Thoracic aorta (tissue), 2 donors: ENCODE data around the gene HOXC4. TPM values are rescaled to one million over a fixed set of nuclear protein-coding genes. Genes with fewer than 3 reads are reported as not detected.

Experiments used
- ATAC-seq: fragments of 150-250 bp; one replicate; pipeline ENCODE4 v1.8.0; 2017; ENCODE audit warnings: low read depth; ENCODE audit not compliant: insufficient number of reproducible peaks, low FRiP score
- DNase-seq: peaks from one replicate; pipeline ENCODE4 v3.0.0-alpha.2; 2020; ENCODE audit warnings: low spot score
- H3K27ac ChIP-seq, 2 donors: fragments of 200-600 bp; sonication (generic); 1 replicate in 1 of 2; 2 replicates in 1 of 2; pipeline ENCODE4 v1.5.1; 2016; ENCODE audit warnings: mild to moderate bottlenecking in 2 of 2, moderate library complexity in 2 of 2
- H3K27me3 ChIP-seq: fragments of 200-600 bp; sonication (generic); replicated peaks from 2 replicates; pipeline ENCODE4 v1.6.0; 2016; ENCODE audit warnings: mild to moderate bottlenecking; ENCODE audit not compliant: insufficient read depth
- H3K36me3 ChIP-seq: fragments of 200-600 bp; sonication (generic); one replicate; pipeline ENCODE4 v1.5.1; 2016
- H3K4me1 ChIP-seq, 2 donors: fragments of 200-600 bp; sonication (generic); 1 replicate in 1 of 2; 2 replicates in 1 of 2; pipeline versions ENCODE4 v1.5.1 to v1.6.0; 2016; ENCODE audit warnings: low read depth in 2 of 2, mild to moderate bottlenecking in 1 of 2; ENCODE audit not compliant: control insufficient read depth in 1 of 2
- H3K4me3 ChIP-seq: fragments of 200-600 bp; sonication (generic); 2 replicates; pipeline ENCODE4 v1.5.1; 2016; ENCODE audit warnings: mild to moderate bottlenecking
- H3K9me3 ChIP-seq: fragments of 200-600 bp; sonication (generic); 2 replicates; pipeline ENCODE4 v1.5.1; 2016
- total RNA-seq, 2 donors: library from RNA; depleted of rRNA; stranded (reverse); fragments of >200 nt; gene quantifications; one replicate each; pipeline versions ENCODE4 v1.1.0 to v1.2.3, GENCODE V29; 2016
- TF ChIP-seq, protein P1 (sequence below): fragments of 200-600 bp; sonication (generic); IDR thresholded peaks from one replicate; pipeline ENCODE4 v1.5.1; 2019; ENCODE audit warnings: antibody characterized with exemption

HOXC4 gene
- total RNA-seq, 2 donors from 2014 or later = 1.2 TPM; not detected in 1

DNA sequence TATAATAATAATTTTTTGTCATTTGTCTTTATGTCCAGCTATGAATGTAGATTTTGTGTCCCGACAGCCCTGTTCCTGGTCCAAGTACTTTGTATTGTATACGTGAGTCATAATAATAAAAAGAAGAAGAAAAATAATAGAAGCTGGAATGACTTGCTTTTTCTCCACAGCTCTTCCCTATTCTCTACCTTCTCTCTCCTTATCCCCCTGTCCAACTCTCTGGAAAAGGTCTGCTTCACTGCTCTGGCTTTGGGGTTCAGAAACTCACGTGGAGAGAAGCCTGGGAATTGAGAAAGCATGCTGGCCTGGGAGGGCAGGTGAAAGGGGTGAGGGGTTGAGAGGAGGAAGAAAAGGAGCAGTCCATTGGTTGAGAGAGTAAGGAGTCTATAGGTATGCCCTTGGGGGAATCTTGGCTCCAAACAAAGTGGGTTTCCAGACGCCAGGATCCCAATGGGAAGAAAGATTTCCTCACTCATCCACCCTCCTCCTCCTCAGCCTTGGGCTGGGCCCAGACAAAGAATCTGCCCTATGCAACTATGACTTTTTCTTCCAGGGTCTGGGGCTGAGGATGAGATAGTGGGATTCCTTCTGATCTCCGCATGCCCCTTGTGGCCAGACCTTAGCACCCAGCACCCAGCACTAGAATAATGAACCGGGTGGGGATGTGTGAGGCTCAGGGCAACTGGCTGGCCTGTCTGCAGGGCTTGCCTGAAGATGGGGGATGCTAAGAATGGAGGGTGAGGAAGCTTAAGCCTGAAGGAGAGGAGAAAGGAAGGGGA lies 40.8 kb upstream of the HOXC4 start:
- Histone ChIP-seq H3K4me3 (no peak overlapping the region), H3K4me1 (peaks cover 3 to 17% of the 10 kb centered on the region in 2 donors), H3K9me3 (no peaks in the 10 kb centered on the region), H3K36me3 (no peaks in the 10 kb centered on the region), H3K27me3 (no peaks in the 10 kb centered on the region), H3K27ac (no peak overlapping the region)
- ATAC-seq (no peak), DNase-seq (no peak)
- TF ChIP-seq, protein P1, sequence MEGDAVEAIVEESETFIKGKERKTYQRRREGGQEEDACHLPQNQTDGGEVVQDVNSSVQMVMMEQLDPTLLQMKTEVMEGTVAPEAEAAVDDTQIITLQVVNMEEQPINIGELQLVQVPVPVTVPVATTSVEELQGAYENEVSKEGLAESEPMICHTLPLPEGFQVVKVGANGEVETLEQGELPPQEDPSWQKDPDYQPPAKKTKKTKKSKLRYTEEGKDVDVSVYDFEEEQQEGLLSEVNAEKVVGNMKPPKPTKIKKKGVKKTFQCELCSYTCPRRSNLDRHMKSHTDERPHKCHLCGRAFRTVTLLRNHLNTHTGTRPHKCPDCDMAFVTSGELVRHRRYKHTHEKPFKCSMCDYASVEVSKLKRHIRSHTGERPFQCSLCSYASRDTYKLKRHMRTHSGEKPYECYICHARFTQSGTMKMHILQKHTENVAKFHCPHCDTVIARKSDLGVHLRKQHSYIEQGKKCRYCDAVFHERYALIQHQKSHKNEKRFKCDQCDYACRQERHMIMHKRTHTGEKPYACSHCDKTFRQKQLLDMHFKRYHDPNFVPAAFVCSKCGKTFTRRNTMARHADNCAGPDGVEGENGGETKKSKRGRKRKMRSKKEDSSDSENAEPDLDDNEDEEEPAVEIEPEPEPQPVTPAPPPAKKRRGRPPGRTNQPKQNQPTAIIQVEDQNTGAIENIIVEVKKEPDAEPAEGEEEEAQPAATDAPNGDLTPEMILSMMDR = no peak

DNA sequence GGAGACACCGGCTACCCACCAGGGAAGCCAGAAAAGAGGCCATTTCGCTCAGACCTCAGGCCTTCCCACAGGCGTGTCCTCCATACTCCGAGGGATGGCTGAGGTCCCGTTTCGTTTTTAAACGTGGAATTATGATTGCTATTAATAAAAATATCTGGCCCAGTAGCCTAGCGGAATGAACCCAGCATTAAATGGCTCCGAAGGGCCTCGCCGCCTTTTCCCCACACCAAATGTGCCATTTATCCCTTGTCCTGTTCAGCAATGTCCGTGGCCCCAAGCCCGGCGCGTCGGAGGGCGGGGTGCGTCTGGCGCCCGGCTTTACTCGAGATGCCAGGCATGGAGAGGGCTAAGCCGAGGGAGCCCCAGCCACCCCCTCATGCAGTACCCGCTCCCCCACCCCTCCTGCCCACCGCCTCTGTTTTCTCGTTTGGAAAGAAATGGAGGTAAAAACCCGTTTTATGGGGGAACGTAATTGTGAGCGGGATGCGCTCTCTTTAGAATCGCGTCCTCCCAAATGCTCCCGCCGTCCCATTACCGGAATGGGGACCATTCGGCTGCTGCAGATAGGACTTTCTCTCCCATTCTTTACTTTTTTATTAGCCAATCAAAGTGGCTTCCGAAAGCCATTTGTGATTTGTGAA lies 39.1 kb upstream of the HOXC4 start:
- ATAC-seq = no peak
- Histone ChIP-seq H3K27me3 (no peaks in the 10 kb centered on the region), H3K27ac (peak overlapping the region in 1 of 2 donors; percentile 32), H3K4me1 (peaks cover 7 to 14% of the 10 kb centered on the region in 2 donors), H3K4me3 (peak overlapping the region; percentile 31), H3K9me3 (no peaks in the 10 kb centered on the region), H3K36me3 (no peaks in the 10 kb centered on the region)
- TF ChIP-seq, protein P1 = no peak
- no peak for DNase-seq

DNA sequence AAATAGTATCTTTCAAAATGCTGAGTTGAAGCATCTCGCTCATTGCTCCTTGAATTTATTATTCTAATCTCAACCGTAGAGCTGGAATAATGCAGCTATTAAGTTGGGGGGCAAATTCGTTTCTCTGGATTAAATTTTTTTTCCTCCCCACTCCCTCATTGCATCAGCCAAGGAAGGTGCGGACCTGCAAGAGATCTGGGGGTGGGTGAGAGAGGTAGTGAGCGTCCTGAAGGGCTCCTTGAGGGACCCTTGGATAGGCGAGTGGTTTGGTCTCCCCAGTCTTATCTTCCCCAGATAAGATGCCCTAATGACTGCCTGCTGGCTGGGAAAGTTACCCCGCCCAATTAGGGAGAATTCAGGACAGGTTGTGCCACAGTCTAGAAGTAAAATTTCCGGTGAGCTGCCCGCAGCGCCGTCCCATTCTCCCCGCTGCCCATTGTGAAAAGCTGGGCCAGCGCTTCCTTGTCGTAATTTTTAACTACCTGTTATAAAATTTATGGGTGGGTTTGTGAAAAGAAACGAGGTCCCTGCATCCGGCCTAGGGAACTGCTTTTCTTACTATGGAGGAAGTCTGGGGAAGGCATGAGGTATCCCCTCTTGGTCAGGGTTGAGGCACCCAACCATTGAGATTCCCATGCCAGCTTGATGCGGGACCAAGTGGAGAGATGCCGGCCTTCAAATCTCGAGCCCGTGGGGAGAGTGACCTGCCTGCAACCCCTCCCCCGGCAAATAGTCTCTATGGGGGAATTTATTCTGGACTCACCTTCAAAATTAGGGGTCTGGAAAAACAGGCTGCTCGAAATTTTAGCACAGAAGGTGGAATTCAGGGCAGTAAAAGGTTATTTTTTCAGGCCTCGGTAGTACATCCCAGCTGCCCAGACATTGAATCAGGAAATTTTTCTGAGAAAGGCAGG lies 38.4 kb upstream of the HOXC4 start:
- no peak for DNase-seq
- TF ChIP-seq, protein P1 = no peak
- no peaks in the 10 kb centered on the region for H3K9me3 ChIP-seq
- no peak overlapping the region for H3K4me3 ChIP-seq
- ATAC-seq = no peak
- H3K36me3 ChIP-seq = no peaks in the 10 kb centered on the region
- no peaks in the 10 kb centered on the region for H3K27me3 ChIP-seq
- H3K4me1 ChIP-seq = peaks cover 12 to 14% of the 10 kb centered on the region in 2 donors
- H3K27ac ChIP-seq = no peak overlapping the region

DNA sequence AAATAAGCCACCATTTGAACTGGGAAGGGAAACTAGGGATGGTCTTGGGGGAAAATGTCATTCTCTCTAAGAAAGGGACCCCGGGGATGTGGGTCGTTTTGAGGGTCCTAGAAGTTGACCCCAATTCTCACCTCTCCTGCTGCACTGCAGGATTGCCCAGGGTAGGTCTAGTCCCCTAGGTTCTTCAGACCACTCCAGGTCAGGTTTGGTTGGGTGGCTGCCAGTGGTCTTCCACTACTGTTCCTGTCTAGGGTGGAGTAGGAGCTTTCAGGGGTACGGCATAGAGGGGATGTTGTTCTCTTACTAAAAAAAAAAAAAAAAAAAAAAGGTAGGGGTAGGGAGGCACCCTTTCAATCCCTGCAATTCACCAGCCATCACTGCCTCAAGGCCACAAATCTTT lies 37.6 kb upstream of the HOXC4 start:
- ATAC-seq = no peak
- H3K27ac ChIP-seq = peak overlapping the region in 1 of 2 donors; percentile 56
- no peaks in the 10 kb centered on the region for H3K36me3 ChIP-seq
- DNase-seq = no peak
- peak overlapping the region; percentile 69 for H3K4me3 ChIP-seq
- TF ChIP-seq, protein P1 = no peak
- no peaks in the 10 kb centered on the region for H3K27me3 ChIP-seq
- peaks cover 14 to 21% of the 10 kb centered on the region in 2 donors for H3K4me1 ChIP-seq
- no peaks in the 10 kb centered on the region for H3K9me3 ChIP-seq
